H1 (cell line): Measurements from ENCODE around the gene MGLL.

ENCODE experiments used
- BRCA1 ChIP-seq: IDR thresholded peaks from 2 replicates; pipeline ENCODE4 v1.6.1; 2012; ENCODE audit warnings: low read depth, low read length, improper control_type of control experiment
- CHD1 ChIP-seq: IDR thresholded peaks from 2 replicates; pipeline ENCODE4 v1.6.1; 2012; ENCODE audit warnings: low read depth, low read length, improper control_type of control experiment
- CHD2 ChIP-seq: IDR thresholded peaks from 2 replicates; pipeline ENCODE4 v1.6.1; 2012; ENCODE audit warnings: low read length, improper control_type of control experiment
- CTCF ChIP-seq, 3 experiments: IDR thresholded peaks; 1 replicate in 2 of 3; 2 replicates in 1 of 3; pipeline versions ENCODE4 v1.5.1 to v1.6.1; 2011; ENCODE audit warnings: low read length in 3 of 3, mild to moderate bottlenecking in 3 of 3, inconsistent platforms in 2 of 3, low read depth in 1 of 3, moderate library complexity in 1 of 3; ENCODE audit not compliant: insufficient read depth in 1 of 3; ENCODE audit errors: control extremely low read depth in 1 of 3
- EZH2 ChIP-seq: fragments of 200-600 bp; sonication (generic); IDR thresholded peaks from 2 replicates; pipeline ENCODE4 v1.7.1; 2012; ENCODE audit warnings: low read depth, mild to moderate bottlenecking, moderate library complexity, low read length, inconsistent platforms; ENCODE audit not compliant: severe bottlenecking
- GABPA ChIP-seq: IDR thresholded peaks from 2 replicates; pipeline ENCODE4 v1.6.1; 2011; ENCODE audit warnings: mild to moderate bottlenecking, low read length, moderate library complexity, borderline replicate concordance; ENCODE audit not compliant: insufficient read depth
- JUND ChIP-seq: IDR thresholded peaks from 2 replicates; pipeline ENCODE4 v1.6.1; 2011; ENCODE audit warnings: mild to moderate bottlenecking, improper control_type of control experiment, low read length
- POLR2A ChIP-seq, 2 experiments: IDR thresholded peaks; 1 replicate in 1 of 2; 2 replicates in 1 of 2; pipeline ENCODE4 v1.6.1; 2011; ENCODE audit warnings: low read depth in 2 of 2, low read length in 2 of 2, mild to moderate bottlenecking in 2 of 2; ENCODE audit errors: control extremely low read depth in 1 of 2
- POLR2AphosphoS5 ChIP-seq: IDR thresholded peaks from 2 replicates; pipeline ENCODE4 v1.6.1; 2011; ENCODE audit warnings: low read depth, low read length
- RAD21 ChIP-seq, 2 experiments: IDR thresholded peaks in 1 of 2; conservative IDR thresholded peaks in 1 of 2; 2 replicates each; pipeline ENCODE4 v1.6.1; 2011; ENCODE audit warnings: low read depth in 2 of 2, low read length in 2 of 2, improper control_type of control experiment in 1 of 2, inconsistent platforms in 1 of 2, mild to moderate bottlenecking in 1 of 2, moderate library complexity in 1 of 2
- YY1 ChIP-seq: IDR thresholded peaks from 2 replicates; pipeline ENCODE4 v1.6.1; 2011; ENCODE audit warnings: low read depth, mild to moderate bottlenecking, low read length

- TF ChIP-seq GABPA (no peak), EZH2 (no peak), POLR2AphosphoS5 (no peak), RAD21 (IDR thresholded peaks at IDR 0.05 in 1 of 2, conservative IDR thresholded peaks at IDR 0.05 in 1 of 2; ENCODE audit: low read depth in 2 of 2, low read length in 2 of 2) (no peak), CTCF (IDR thresholded peaks at IDR 0.05; ENCODE audit: control extremely low read depth in 1 of 3, insufficient read depth in 1 of 3, low read depth in 1 of 3, low read length in 3 of 3) (no peak), POLR2A (IDR thresholded peaks at IDR 0.05; ENCODE audit: control extremely low read depth in 1 of 2, low read depth in 2 of 2, low read length in 2 of 2) (no peak), BRCA1 (no peak), CHD2 (no peak), YY1 (no peak), CHD1 (no peak), JUND (no peak)
Measured at GRCh38 chr3:127711896-127712295, 110.4 kb downstream of the MGLL start.
